ENCODE measurements around the gene OSMR.

Gene OSMR

GRCh38 chr5:38874948-38875456 lies 29.2 kb downstream of the OSMR start:
- DNase-seq = no peak

GRCh38 chr5:38878391-38879077 lies 32.7 kb downstream of the OSMR start:
- DNase-seq = no peak

GRCh38 chr5:38879078-38879460 lies 33.3 kb downstream of the OSMR start:
- DNase-seq = no peak

- no peak for DNase-seq
These were observed 38.0 kb downstream of the OSMR start for GRCh38 chr5:38883842-38884241.

GRCh38 chr5:38885208-38885607 lies 39.4 kb downstream of the OSMR start:
- DNase-seq = no peak

GRCh38 chr5:38888041-38888440 lies 42.2 kb downstream of the OSMR start:
- DNase-seq = no peak

- no peak for DNase-seq
These were observed 43.6 kb downstream of the OSMR start for GRCh38 chr5:38889424-38889823.

- no peak for DNase-seq
These were observed 45.8 kb downstream of the OSMR start for GRCh38 chr5:38891563-38891962.

- no peak for DNase-seq
These were observed 46.6 kb downstream of the OSMR start for GRCh38 chr5:38892363-38892762.

- no peak for DNase-seq
These were observed 50.9 kb downstream of the OSMR start for GRCh38 chr5:38896760-38897159.

GRCh38 chr5:38899936-38900335 lies 54.1 kb downstream of the OSMR start:
- DNase-seq = no peak

- no peak for DNase-seq
These were observed 59.7 kb downstream of the OSMR start for GRCh38 chr5:38905516-38905915.

- DNase-seq = no peak
These were observed 60.7 kb downstream of the OSMR start for GRCh38 chr5:38906503-38906902.

- no peak for DNase-seq
These were observed 66.1 kb downstream of the OSMR start for GRCh38 chr5:38911933-38912332.

GRCh38 chr5:38913714-38914113 lies 67.9 kb downstream of the OSMR start:
- DNase-seq = no peak

- no peak for DNase-seq
These were observed 71.0 kb downstream of the OSMR start for GRCh38 chr5:38916802-38917201.

- no peak for DNase-seq
These were observed 75.4 kb downstream of the OSMR start for GRCh38 chr5:38921174-38921573.

GRCh38 chr5:38922199-38922598 lies 76.4 kb downstream of the OSMR start:
- DNase-seq = peak; percentile 9

- no peak for DNase-seq
These were observed 78.0 kb downstream of the OSMR start for GRCh38 chr5:38923661-38924451.

GRCh38 chr5:38925154-38925925 lies 79.5 kb downstream of the OSMR start:
- no peak for DNase-seq

- DNase-seq = no peak
These were observed 80.3 kb downstream of the OSMR start for GRCh38 chr5:38926121-38926520.

GRCh38 chr5:38927470-38927869 lies 81.7 kb downstream of the OSMR start:
- DNase-seq = no peak

- DNase-seq = no peak
These were observed 84.0 kb downstream of the OSMR start for GRCh38 chr5:38929838-38930237.

- DNase-seq = no peak
These were observed 85.9 kb downstream of the OSMR start for GRCh38 chr5:38931731-38932130.

All from stimulated activated naive CD4-positive, alpha-beta T cell treated with Interleukin-2 at 50 U/mL for 16 hours (primary cell).